Upper lobe of right lung (tissue), 1 donor: ENCODE measurements around the gene CCNT1. TPM values are rescaled to one million over a fixed set of nuclear protein-coding genes. Genes with fewer than 3 reads are reported as not detected.
"Not testable (repeated sequence)": the region's sequence is repeated elsewhere in the genome, so short reads cannot be mapped to it uniquely, and the experiment has no call there.

ENCODE experiments used
- ATAC-seq: fragments of 200-7000 bp; cut with Tn5 transposase; one replicate; pipeline ENCODE4 v1.9.1; 2020; ENCODE audit warnings: mild to moderate bottlenecking, moderate library complexity
- DNase-seq: peaks from one replicate; pipeline ENCODE4 v3.0.0-alpha.2; 2020
- H3K27ac ChIP-seq: fragments of 200-600 bp; one replicate; pipeline ENCODE4 v1.8.0; 2022
- H3K27me3 ChIP-seq: fragments of 200-600 bp; one replicate; pipeline ENCODE4 v1.8.0; 2022; ENCODE audit warnings: mild to moderate bottlenecking
- H3K36me3 ChIP-seq: fragments of 200-600 bp; one replicate; pipeline ENCODE4 v1.8.0; 2022
- H3K4me1 ChIP-seq: fragments of 200-600 bp; one replicate; pipeline ENCODE4 v1.8.0; 2022
- H3K4me3 ChIP-seq: fragments of 200-600 bp; one replicate; pipeline ENCODE4 v1.8.0; 2022; ENCODE audit warnings: mild to moderate bottlenecking
- H3K9me3 ChIP-seq: fragments of 200-600 bp; one replicate; pipeline ENCODE4 v1.8.0; 2022
- intact Hi-C: fragments of 100-400 bp; cut with DNase I; formaldehyde crosslinking; loops from one replicate; pipeline ENCODE4 v1.11.0; 2022
- total RNA-seq: library from RNA; stranded (reverse); fragmentation: NEBNext Ultra II Directional; extraction: Animal tissue kit (Norgen Biotek cat#: 25700); gene quantifications from one replicate; pipeline ENCODE4 v1.2.1, GENCODE V29; 2021
- TF ChIP-seq, protein P1 (sequence below): fragments of 200-600 bp; IDR thresholded peaks from one replicate; pipeline ENCODE4 v1.8.0; 2022; ENCODE audit warnings: antibody characterized with exemption
- donor health status: DM: no; HTN: yes; CAD: no; lungs with severe emphysema.

Gene CCNT1
- total RNA-seq, 1 donor from 2014 or later = 31.2 TPM

DNA sequence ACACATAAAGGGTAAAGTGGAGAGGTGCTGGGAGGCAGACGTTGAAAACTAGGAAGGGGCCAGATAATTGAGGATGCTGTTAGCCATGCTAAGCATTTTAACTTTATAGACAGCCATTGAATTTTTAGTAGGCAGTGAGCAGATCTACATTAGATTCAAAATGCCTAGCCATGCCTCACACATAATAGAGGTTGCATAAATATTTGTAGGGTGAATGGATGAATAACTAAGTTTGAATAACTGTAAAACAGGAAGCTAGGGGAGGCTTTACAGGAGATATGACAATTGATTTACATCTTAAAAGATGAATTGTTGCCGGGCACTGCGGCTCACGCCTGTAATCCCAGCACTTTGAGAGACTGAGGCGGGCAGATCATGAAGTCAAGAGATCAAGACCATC lies 12.3 kb upstream of the CCNT1 start:
- Histone ChIP-seq H3K4me1 (no peaks in the 10 kb centered on the region), H3K4me3 (no peak overlapping the region), H3K27ac (no peak overlapping the region), H3K9me3 (no peaks in the 10 kb centered on the region), H3K27me3 (no peaks in the 10 kb centered on the region), H3K36me3 (no peaks in the 10 kb centered on the region)
- ATAC-seq = no peak
- TF ChIP-seq, protein P1, sequence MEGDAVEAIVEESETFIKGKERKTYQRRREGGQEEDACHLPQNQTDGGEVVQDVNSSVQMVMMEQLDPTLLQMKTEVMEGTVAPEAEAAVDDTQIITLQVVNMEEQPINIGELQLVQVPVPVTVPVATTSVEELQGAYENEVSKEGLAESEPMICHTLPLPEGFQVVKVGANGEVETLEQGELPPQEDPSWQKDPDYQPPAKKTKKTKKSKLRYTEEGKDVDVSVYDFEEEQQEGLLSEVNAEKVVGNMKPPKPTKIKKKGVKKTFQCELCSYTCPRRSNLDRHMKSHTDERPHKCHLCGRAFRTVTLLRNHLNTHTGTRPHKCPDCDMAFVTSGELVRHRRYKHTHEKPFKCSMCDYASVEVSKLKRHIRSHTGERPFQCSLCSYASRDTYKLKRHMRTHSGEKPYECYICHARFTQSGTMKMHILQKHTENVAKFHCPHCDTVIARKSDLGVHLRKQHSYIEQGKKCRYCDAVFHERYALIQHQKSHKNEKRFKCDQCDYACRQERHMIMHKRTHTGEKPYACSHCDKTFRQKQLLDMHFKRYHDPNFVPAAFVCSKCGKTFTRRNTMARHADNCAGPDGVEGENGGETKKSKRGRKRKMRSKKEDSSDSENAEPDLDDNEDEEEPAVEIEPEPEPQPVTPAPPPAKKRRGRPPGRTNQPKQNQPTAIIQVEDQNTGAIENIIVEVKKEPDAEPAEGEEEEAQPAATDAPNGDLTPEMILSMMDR = no peak
- DNase-seq = no peak
- intact Hi-C loops = no loop called here

DNA sequence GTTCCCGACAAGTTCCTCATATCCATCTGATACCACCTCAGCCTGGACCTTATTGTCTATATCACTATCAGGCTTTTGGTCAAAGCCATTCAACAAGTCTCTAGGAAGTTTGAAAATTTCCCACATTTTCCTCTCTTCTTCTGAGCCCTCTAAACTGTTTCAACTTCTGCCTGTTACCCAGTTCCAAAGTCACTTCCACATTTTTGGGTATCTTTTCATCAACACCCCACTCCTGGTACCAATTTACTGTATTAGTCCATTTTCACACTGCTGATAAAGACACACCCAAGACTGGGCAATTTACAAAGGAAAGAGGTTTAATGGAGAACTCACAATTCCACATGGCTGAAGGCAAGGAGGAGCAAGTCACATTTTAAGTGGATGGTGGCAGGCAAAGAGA lies 4.2 kb upstream of the CCNT1 start:
- intact Hi-C loops, H3K36me3 ChIP-seq, DNase-seq, H3K9me3 ChIP-seq, H3K27ac ChIP-seq, H3K4me1 ChIP-seq, ATAC-seq, H3K4me3 ChIP-seq, H3K27me3 ChIP-seq: not testable (repeated sequence)

DNA sequence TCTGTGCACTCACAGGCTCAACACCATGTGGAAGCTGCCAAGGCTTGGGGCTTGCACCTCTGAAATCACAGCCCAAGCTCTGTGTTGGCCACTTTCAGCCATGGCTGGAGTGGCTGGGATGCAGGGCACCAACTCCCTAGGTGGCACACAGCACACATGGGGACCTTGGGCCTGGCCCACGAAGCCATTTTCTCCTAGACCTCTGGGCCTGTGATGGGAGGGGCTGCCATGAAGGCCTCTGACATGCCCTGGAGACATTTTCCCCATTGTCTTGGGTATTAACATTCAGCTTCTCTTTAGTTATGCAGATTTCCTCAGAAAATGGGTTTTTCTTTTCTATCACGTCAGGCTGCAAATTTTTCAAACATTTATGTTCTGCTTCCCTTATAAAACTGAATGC lies 3.7 kb upstream of the CCNT1 start:
- H3K36me3 ChIP-seq, intact Hi-C loops: not testable (repeated sequence)

DNA sequence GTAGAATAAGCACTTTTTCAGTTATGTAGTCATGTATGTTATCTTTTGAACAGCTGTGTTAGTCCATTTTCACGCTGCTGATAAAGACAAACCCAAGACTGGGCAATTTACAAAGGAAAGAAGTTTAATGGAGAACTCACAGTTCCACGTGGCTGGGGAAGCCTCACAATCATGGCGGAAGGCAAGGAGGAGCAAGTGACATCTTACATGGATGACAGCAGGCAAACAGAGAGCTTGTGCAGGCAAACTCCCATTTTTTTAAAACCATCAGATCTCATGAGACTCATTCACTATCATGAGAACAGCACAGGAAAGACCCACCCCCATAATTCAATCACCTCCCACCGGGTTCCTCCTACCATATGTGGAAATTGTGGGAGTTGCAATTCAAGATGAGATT lies 2.5 kb upstream of the CCNT1 start:
- peaks cover 11% of the 10 kb centered on the region for H3K36me3 ChIP-seq
- intact Hi-C loops, ATAC-seq, H3K27me3 ChIP-seq, DNase-seq, H3K27ac ChIP-seq, H3K9me3 ChIP-seq, H3K4me3 ChIP-seq: not testable (repeated sequence)
- H3K4me1 ChIP-seq = peaks cover 20% of the 10 kb centered on the region

More for the DNA sequence above, 3.7 kb upstream of the CCNT1 start:
- not testable (repeated sequence) for H3K27me3 ChIP-seq, H3K27ac ChIP-seq, H3K4me3 ChIP-seq, H3K4me1 ChIP-seq, ATAC-seq, DNase-seq, H3K9me3 ChIP-seq

DNA sequence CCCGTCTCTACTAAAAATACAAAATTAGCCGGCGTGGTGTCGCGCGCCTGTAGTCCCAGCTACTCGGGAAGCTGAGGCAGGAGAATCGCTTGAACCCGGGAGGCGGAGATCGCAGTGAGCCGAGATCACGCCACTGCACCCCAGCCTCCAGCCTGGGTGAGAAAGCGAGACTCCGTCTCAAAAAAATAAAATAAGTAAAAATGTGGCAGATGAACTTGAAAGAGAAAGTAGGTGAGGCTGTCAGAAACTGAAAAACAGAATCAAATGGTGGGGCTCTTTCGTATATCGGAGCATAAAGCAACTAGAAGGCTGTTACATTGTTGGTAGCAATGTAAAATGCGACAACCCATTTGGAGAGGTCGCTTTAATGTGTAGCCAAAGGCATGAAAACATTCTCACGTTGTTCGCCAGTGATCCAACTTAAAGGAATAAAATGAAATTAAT lies 767 bp upstream of the CCNT1 start:
- DNase-seq (no peak), ATAC-seq (no peak)
- TF ChIP-seq, protein P1 = no peak
- peaks cover 2% of the 10 kb centered on the region for H3K9me3 ChIP-seq
- H3K4me3 ChIP-seq = peak overlapping the region; percentile 84
- H3K27ac ChIP-seq = peak overlapping the region; percentile 94
- intact Hi-C loops = no loop called here
- H3K4me1 ChIP-seq = peaks cover 27% of the 10 kb centered on the region
- H3K27me3 ChIP-seq = no peaks in the 10 kb centered on the region
- H3K36me3 ChIP-seq = peaks cover 26% of the 10 kb centered on the region

DNA sequence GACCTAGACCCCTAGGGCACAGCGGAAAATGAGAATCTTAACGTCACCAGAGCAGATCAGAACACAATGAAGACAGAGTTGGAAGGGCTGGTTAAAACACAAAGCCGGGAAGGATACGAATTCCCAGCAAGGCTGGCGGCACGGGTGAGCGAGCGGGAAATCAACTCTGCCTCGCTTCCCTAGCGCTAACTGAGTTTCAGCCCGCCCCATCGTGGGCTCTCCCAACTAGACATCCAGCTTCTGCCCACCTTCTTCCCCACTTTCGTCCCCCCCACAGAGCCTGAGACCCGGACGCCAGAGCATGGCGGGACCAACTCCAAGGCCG lies 377 bp downstream of the CCNT1 start:
- intact Hi-C loops = no loop called here
- Histone ChIP-seq H3K9me3 (peaks cover 2% of the 10 kb centered on the region), H3K27ac (peak overlapping the region; percentile 94), H3K36me3 (peaks cover 38% of the 10 kb centered on the region), H3K4me1 (peaks cover 27% of the 10 kb centered on the region), H3K27me3 (no peaks in the 10 kb centered on the region), H3K4me3 (peak overlapping the region; percentile 84)
- peak; percentile 61 for ATAC-seq
- TF ChIP-seq, protein P1 = no peak
- no peak for DNase-seq

DNA sequence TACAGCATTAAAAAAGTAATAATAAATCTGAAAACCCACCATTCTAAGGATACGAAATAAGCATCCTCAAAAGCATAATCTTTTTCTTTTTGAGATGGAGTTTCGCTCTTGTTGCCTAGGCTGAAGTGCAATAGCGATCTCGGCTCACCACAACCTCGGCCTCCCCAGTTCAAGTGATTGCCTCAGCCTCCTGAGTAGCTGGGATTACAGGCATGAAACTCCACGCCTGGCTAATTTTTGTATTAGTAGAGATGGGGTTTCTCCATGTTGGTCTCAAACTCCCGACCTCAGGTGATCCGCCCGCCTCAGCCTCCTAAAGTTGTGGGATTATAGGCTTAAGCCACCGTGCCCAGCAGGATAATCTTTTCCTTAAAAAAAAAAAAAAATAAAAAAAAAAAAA lies 4.3 kb downstream of the CCNT1 start:
- H3K4me3 ChIP-seq = no peak overlapping the region
- no peaks in the 10 kb centered on the region for H3K27me3 ChIP-seq
- ATAC-seq = no peak
- TF ChIP-seq, protein P1 = no peak
- no peak overlapping the region for H3K27ac ChIP-seq
- H3K4me1 ChIP-seq = peaks cover 27% of the 10 kb centered on the region
- H3K9me3 ChIP-seq = no peaks in the 10 kb centered on the region
- intact Hi-C loops = no loop called here
- H3K36me3 ChIP-seq = peaks cover 73% of the 10 kb centered on the region
- DNase-seq = no peak

DNA sequence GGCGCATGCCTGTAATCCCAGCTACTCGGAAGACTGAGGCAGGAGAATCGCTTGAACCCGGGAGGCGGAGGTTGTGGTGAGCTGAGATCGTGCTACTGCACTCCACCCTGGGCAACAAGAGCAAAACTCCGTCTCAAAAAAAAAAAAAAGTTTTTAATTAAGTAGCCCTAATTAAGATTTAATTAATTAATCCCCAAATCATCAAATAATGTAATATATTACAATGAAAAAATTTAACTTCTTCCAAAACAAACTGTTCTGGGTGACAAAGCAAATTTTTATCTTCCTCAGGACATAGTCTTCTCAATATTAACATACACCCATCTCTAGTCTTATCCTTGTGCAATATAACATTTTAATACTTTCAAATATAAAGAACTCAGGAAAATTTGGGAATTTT lies 17.7 kb downstream of the CCNT1 start:
- intact Hi-C loops, H3K27me3 ChIP-seq, H3K4me1 ChIP-seq, DNase-seq, H3K27ac ChIP-seq, ATAC-seq, H3K9me3 ChIP-seq, H3K4me3 ChIP-seq: not testable (repeated sequence)
- peaks cover 96% of the 10 kb centered on the region for H3K36me3 ChIP-seq
